ENCODE measurements around the gene EIF2B2. TPM values are rescaled to one million over a fixed set of nuclear protein-coding genes. Genes with fewer than 3 reads are reported as not detected.

The EIF2B2 gene
- total RNA-seq, 4 donors from 2014 or later, result 19.0 to 33.0 (median 26.3) TPM

DNA sequence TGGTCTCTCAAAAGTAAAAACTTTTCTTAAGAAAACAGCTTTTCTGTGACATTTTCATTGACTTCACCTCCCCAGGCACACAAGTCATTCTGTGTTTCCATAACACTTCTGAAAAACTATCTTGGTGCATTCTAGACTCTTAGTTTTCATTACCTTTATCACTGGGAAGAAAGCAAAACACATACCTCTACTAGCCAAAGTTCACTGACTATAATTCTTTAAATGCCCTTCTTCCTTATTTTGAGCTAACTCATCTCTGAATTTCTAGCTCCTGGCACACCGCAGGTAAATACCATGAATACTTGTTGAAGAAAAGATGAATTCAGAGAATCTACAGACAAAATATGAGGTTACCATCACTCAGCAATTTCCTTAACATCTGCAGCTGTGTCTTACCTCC, 27.4 kb downstream of the EIF2B2 start:
- TF ChIP-seq, protein P1, sequence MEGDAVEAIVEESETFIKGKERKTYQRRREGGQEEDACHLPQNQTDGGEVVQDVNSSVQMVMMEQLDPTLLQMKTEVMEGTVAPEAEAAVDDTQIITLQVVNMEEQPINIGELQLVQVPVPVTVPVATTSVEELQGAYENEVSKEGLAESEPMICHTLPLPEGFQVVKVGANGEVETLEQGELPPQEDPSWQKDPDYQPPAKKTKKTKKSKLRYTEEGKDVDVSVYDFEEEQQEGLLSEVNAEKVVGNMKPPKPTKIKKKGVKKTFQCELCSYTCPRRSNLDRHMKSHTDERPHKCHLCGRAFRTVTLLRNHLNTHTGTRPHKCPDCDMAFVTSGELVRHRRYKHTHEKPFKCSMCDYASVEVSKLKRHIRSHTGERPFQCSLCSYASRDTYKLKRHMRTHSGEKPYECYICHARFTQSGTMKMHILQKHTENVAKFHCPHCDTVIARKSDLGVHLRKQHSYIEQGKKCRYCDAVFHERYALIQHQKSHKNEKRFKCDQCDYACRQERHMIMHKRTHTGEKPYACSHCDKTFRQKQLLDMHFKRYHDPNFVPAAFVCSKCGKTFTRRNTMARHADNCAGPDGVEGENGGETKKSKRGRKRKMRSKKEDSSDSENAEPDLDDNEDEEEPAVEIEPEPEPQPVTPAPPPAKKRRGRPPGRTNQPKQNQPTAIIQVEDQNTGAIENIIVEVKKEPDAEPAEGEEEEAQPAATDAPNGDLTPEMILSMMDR (IDR thresholded peaks at IDR 0.05; ENCODE audit: low read depth), result no peak

DNA sequence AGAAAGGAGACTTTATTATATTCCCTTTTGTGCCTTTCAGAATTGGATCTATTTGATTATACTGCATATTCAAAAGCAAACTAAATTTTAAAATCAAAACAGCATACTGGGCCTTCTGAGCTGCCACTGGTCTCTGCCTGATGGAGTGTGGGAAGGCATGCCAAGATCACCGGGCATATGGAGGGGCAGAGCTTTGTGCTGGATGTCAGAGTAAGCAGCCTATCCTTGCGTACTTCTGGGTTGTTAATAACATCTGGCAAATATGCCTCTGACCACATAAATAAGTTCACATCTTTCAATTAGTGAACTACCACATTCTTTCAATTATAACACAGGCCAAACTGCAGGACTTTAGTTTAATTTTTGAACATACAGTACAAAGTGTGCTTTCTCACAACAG, 30.2 kb downstream of the EIF2B2 start:
- TF ChIP-seq, protein P1 (IDR thresholded peaks at IDR 0.05; ENCODE audit: low read depth), result no peak

DNA sequence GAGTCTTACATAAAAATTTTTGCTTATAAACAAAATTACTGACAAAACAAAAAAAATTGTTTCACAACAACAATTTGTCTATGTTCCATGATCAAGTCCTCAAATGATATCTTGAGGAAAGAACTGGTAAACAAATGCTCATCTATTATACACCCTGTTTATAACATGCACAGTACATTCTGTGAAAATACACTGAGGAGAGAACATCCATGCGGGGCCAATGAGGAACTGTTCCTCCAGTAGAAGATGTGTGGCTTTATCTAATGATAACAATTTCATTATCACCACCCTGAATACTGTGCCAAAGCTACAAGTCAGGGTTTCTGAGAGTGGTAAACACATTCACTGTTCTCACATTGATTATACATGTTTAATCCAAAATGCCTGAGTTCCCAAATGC, 37.8 kb downstream of the EIF2B2 start:
- TF ChIP-seq, protein P1 (IDR thresholded peaks at IDR 0.05; ENCODE audit: low read depth), result no peak

DNA sequence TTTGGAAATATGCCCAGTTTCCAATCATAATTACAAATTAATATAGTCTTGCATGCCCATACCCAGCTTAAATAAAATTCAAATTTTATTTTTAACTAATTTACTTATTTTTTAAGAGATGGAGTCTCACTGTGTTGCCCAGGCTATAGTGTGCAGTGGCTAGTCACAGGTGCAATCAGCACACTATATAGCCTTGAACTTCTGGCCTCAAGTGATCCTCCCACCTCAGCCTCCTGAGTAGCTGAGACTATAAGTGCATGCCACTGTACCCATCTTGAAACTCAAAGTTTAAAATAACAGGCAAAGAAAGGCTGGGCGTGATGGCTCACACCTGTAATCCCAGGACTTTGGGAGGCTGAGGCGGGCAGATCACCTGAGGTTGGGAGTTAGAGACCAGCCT, 38.2 kb downstream of the EIF2B2 start:
- TF ChIP-seq, protein P1 (IDR thresholded peaks at IDR 0.05; ENCODE audit: low read depth), result no peak

DNA sequence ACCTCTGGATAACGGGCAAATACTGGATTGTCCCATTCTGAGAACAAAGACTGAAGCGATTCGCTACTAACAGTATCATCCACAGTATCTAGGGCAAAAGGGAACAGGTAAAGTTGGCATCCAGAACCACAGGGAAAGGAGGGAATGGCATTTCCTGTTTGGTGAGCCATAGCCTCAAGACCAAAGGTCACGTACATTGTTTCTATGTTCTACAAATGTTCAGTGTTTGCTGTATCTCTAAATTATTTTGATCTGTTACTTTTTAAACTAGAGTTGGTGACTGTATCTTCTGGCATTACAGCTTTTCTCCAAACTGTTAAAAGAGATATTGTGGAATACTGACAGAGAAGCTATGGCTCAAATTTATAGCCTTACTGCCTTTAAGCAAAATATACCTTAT, 38.9 kb downstream of the EIF2B2 start:
- TF ChIP-seq, protein P1 (IDR thresholded peaks at IDR 0.05; ENCODE audit: low read depth), result no peak

DNA sequence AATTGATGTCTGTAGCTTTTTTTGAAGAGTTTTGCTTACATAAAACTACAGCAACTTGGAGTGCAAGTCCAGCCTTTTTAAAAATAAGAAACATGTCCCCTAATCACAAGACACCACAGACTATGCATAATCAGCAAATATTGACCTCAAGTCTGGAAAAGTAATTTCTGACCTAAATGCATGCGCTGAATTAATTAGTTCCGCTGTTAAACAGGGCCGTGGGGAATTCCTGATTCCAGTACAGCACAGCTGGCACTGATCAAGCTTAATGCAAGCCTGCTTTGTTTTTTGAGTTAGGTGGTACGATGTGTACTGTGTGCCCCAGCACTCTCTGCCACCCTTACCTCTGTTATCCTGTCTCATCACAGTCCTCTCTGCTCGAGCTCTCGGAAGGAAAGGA, 39.3 kb downstream of the EIF2B2 start:
- TF ChIP-seq, protein P1 (IDR thresholded peaks at IDR 0.05; ENCODE audit: low read depth), result no peak

DNA sequence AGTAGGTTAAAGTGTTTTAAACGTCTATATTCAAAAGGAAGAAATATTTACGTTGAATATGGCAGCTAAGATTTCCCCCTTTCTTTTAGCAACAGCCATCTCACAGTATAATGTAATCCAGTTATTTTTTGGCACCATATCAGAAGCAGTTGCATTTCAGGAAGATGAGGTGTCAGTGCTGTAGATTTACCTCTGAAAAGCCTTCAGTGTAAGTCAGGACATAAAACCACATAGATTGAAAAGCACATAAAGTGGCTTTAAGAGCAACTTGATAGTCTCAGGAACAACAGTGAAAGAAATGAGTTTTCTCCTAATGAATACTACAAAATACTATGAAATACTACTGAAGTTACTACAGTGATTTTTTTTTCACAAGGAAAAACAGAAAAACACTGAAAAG, 41.6 kb downstream of the EIF2B2 start:
- TF ChIP-seq, protein P1 (IDR thresholded peaks at IDR 0.05; ENCODE audit: low read depth), result no peak
